ENCODE data around the gene ZBTB43. TPM values are rescaled to one million over a fixed set of nuclear protein-coding genes. Genes with fewer than 3 reads are reported as not detected.

Gene ZBTB43
- total and polyA plus RNA-seq, 2 experiments from 2014 or later, result 9.7 to 11.8 TPM

Other genes starting within 250 kb of the ZBTB43 start
- 0.21 TPM in 1 of 2 replicates, not detected in the other for gene LMX1B, start 191.1 kb upstream of the ZBTB43 start, total RNA-seq (2014; rRNA removed; shearing (Covaris generic))
- 0.05 and 0.08 TPM in 2 replicates for gene LMX1B, start 191.1 kb upstream of the ZBTB43 start, polyA plus RNA-seq (2016; fragmentation: Nextera tagmentation; extraction: Ambion mirVana)
- 21.9 and 23.7 TPM in 2 replicates for gene ZBTB34, start 55.6 kb downstream of the ZBTB43 start, total RNA-seq (2014; rRNA removed; shearing (Covaris generic))
- 5.5 and 6.4 TPM in 2 replicates for gene ZBTB34, start 55.6 kb downstream of the ZBTB43 start, polyA plus RNA-seq (2016; fragmentation: Nextera tagmentation; extraction: Ambion mirVana)
- gene RALGPS1, start 109.7 kb downstream of the ZBTB43 start, total RNA-seq (2014; rRNA removed; shearing (Covaris generic)), result 35.9 and 57.1 TPM in 2 replicates
- gene RALGPS1, start 109.7 kb downstream of the ZBTB43 start, polyA plus RNA-seq (2016; fragmentation: Nextera tagmentation; extraction: Ambion mirVana), result 16.5 and 18.2 TPM in 2 replicates

Data from GM23338 (cell line).